ENCODE data around the gene SHISAL1.

SHISAL1 gene

GRCh38 chr22:44219101-44219870 is 93.5 kb downstream of the SHISAL1 start:
- no peaks in the 10 kb centered on the region for H3K79me2 ChIP-seq (ENCODE audit: low read length)
- H3K36me3 ChIP-seq (replicated peaks; ENCODE audit: insufficient read depth, low read length): no peaks in the 10 kb centered on the region
- H4K20me1 ChIP-seq (ENCODE audit: insufficient read depth, low read length): no peaks in the 10 kb centered on the region
- H3K9ac ChIP-seq (ENCODE audit: low read length): no peak overlapping the region
- DNase-seq: no peak
- H3K4me1 ChIP-seq (ENCODE audit: low read length): no peaks in the 10 kb centered on the region
- H2AFZ ChIP-seq (ENCODE audit: low read length): no peak overlapping the region
- H3K27me3 ChIP-seq (replicated peaks; ENCODE audit: insufficient read depth, low read length): peaks cover 83% of the 10 kb centered on the region
- H3K27ac ChIP-seq (ENCODE audit: low read length): no peak overlapping the region
- H3K4me3 ChIP-seq (ENCODE audit: low read length): no peak overlapping the region
- TF ChIP-seq EZH2 (optimal IDR thresholded peaks at IDR 0.05; ENCODE audit: low read depth, low read length) (no peak), EZH2phosphoT487 (IDR thresholded peaks at IDR 0.05; ENCODE audit: low read length) (no peak), CTCF (IDR thresholded peaks at IDR 0.05; ENCODE audit: low read length) (no peak)
- no peaks in the 10 kb centered on the region for H3K9me3 ChIP-seq (replicated peaks; ENCODE audit: insufficient read depth, low read length)
- H3K9me2 ChIP-seq (replicated peaks; ENCODE audit: insufficient read depth, low read length): no peaks in the 10 kb centered on the region
- no peak overlapping the region for H3K4me2 ChIP-seq (ENCODE audit: low read depth, low read length)
- H3F3A ChIP-seq (ENCODE audit: insufficient read depth, low read length): no peaks in the 10 kb centered on the region

- no peaks in the 10 kb centered on the region for H3K79me2 ChIP-seq (ENCODE audit: low read length)
- no peaks in the 10 kb centered on the region for H4K20me1 ChIP-seq (ENCODE audit: insufficient read depth, low read length)
- H3K4me2 ChIP-seq (ENCODE audit: low read depth, low read length): no peak overlapping the region
- H3K9me2 ChIP-seq (replicated peaks; ENCODE audit: insufficient read depth, low read length): no peaks in the 10 kb centered on the region
- H3K36me3 ChIP-seq (replicated peaks; ENCODE audit: insufficient read depth, low read length): no peaks in the 10 kb centered on the region
- no peak overlapping the region for H2AFZ ChIP-seq (ENCODE audit: low read length)
- no peaks in the 10 kb centered on the region for H3K4me1 ChIP-seq (ENCODE audit: low read length)
- TF ChIP-seq EZH2 (optimal IDR thresholded peaks at IDR 0.05; ENCODE audit: low read depth, low read length) (no peak), EZH2phosphoT487 (IDR thresholded peaks at IDR 0.05; ENCODE audit: low read length) (no peak), CTCF (IDR thresholded peaks at IDR 0.05; ENCODE audit: low read length) (no peak)
- peaks cover 71% of the 10 kb centered on the region for H3K27me3 ChIP-seq (replicated peaks; ENCODE audit: insufficient read depth, low read length)
- DNase-seq: no peak
- no peaks in the 10 kb centered on the region for H3K9me3 ChIP-seq (replicated peaks; ENCODE audit: insufficient read depth, low read length)
- H3K4me3 ChIP-seq (ENCODE audit: low read length): no peak overlapping the region
- H3K9ac ChIP-seq (ENCODE audit: low read length): no peak overlapping the region
- H3F3A ChIP-seq (ENCODE audit: insufficient read depth, low read length): no peaks in the 10 kb centered on the region
- H3K27ac ChIP-seq (ENCODE audit: low read length): no peak overlapping the region
These were observed 94.7 kb downstream of the SHISAL1 start for GRCh38 chr22:44218071-44218470.

- no peak overlapping the region for H2AFZ ChIP-seq (ENCODE audit: low read length)
- no peaks in the 10 kb centered on the region for H3F3A ChIP-seq (ENCODE audit: insufficient read depth, low read length)
- no peaks in the 10 kb centered on the region for H3K79me2 ChIP-seq (ENCODE audit: low read length)
- no peaks in the 10 kb centered on the region for H3K4me1 ChIP-seq (ENCODE audit: low read length)
- H4K20me1 ChIP-seq (ENCODE audit: insufficient read depth, low read length): no peaks in the 10 kb centered on the region
- H3K9ac ChIP-seq (ENCODE audit: low read length): no peak overlapping the region
- no peak overlapping the region for H3K27ac ChIP-seq (ENCODE audit: low read length)
- H3K4me2 ChIP-seq (ENCODE audit: low read depth, low read length): no peak overlapping the region
- no peaks in the 10 kb centered on the region for H3K9me2 ChIP-seq (replicated peaks; ENCODE audit: insufficient read depth, low read length)
- H3K36me3 ChIP-seq (replicated peaks; ENCODE audit: insufficient read depth, low read length): no peaks in the 10 kb centered on the region
- no peak overlapping the region for H3K4me3 ChIP-seq (ENCODE audit: low read length)
- TF ChIP-seq EZH2 (optimal IDR thresholded peaks at IDR 0.05; ENCODE audit: low read depth, low read length) (no peak), CTCF (IDR thresholded peaks at IDR 0.05; ENCODE audit: low read length) (no peak), EZH2phosphoT487 (IDR thresholded peaks at IDR 0.05; ENCODE audit: low read length) (no peak)
- peaks cover 66% of the 10 kb centered on the region for H3K27me3 ChIP-seq (replicated peaks; ENCODE audit: insufficient read depth, low read length)
- no peaks in the 10 kb centered on the region for H3K9me3 ChIP-seq (replicated peaks; ENCODE audit: insufficient read depth, low read length)
- no peak for DNase-seq
These were observed 95.4 kb downstream of the SHISAL1 start for GRCh38 chr22:44217346-44217745.
